PC-3 (cell line): Measurements from ENCODE around the gene THAP4.

Experiments used
- EZH2 ChIP-seq: fragments of 300-600 bp; sonication (generic); IDR thresholded peaks from one replicate; pipeline ENCODE4 v1.6.1; 2017; ENCODE audit warnings: antibody characterized with exemption, mild to moderate bottlenecking, low read length; ENCODE audit not compliant: unreplicated experiment
- EZH2phosphoT487 ChIP-seq: fragments of 300-600 bp; sonication (generic); IDR thresholded peaks from 2 replicates; pipeline ENCODE4 v1.6.1; 2018; ENCODE audit warnings: mild to moderate bottlenecking, antibody characterized with exemption, low read length, borderline replicate concordance
- TF ChIP-seq, protein P1 (sequence below): fragments of 300-600 bp; sonication (generic); conservative IDR thresholded peaks from 2 replicates; pipeline ENCODE4 v1.5.1; 2017; ENCODE audit warnings: antibody characterized with exemption, low read depth, mild to moderate bottlenecking, low read length

- TF ChIP-seq, protein P1, sequence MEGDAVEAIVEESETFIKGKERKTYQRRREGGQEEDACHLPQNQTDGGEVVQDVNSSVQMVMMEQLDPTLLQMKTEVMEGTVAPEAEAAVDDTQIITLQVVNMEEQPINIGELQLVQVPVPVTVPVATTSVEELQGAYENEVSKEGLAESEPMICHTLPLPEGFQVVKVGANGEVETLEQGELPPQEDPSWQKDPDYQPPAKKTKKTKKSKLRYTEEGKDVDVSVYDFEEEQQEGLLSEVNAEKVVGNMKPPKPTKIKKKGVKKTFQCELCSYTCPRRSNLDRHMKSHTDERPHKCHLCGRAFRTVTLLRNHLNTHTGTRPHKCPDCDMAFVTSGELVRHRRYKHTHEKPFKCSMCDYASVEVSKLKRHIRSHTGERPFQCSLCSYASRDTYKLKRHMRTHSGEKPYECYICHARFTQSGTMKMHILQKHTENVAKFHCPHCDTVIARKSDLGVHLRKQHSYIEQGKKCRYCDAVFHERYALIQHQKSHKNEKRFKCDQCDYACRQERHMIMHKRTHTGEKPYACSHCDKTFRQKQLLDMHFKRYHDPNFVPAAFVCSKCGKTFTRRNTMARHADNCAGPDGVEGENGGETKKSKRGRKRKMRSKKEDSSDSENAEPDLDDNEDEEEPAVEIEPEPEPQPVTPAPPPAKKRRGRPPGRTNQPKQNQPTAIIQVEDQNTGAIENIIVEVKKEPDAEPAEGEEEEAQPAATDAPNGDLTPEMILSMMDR = no peak
- TF ChIP-seq EZH2 (no peak), EZH2phosphoT487 (no peak)
These were observed 88.5 kb downstream of the THAP4 start for GRCh38 chr2:241548451-241548835.
